Prostate gland (tissue), 2 donors: ENCODE data around the gene WWTR1.

Source experiments
- CTCF ChIP-seq, 4 experiments: fragments of 200-600 bp in 2 of 4; fragments of 450-650 bp in 2 of 4; sonication (generic) in 2 of 4; IDR thresholded peaks; 1 replicate in 3 of 4; 2 replicates in 1 of 4; pipeline ENCODE4 v1.5.1; 2016 to 2019; ENCODE audit warnings: antibody characterized with exemption in 4 of 4, mild to moderate bottlenecking in 2 of 4, moderate library complexity in 2 of 4
- POLR2A ChIP-seq: fragments of 450-650 bp; IDR thresholded peaks from one replicate; pipeline ENCODE4 v1.6.1; 2016; ENCODE audit warnings: antibody characterized with exemption, mild to moderate bottlenecking

DNA sequence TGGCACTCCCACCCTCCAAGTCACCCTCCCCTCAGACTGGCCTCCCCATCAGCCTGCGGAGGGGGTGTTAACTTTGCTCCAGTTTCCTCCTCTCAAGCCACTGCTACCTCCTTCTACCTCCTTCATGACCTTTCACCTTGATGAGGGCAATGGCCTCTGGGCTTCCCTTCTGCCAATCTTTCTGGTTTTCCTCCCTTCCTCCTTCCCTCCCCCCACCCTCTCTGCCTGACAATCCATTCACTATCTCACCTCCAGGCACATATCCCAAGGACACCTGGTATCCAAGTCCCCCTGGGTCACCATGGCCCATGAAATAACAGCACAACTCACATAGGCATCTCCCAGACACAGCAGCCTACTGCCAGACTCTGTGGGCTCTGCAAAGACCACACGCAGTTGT is 80.0 kb downstream of the WWTR1 start:
- TF ChIP-seq CTCF (IDR thresholded peaks at IDR 0.05) (no peak), POLR2A (no peak)
